Skin of body (tissue), 2 donors: ENCODE results near the gene HINFP. TPM values are rescaled to one million over a fixed set of nuclear protein-coding genes. Genes with fewer than 3 reads are reported as not detected.
"Not testable (repeated sequence)": the region's sequence is repeated elsewhere in the genome, so short reads cannot be mapped to it uniquely, and the experiment has no call there.

Source experiments
- DNase-seq: peaks from one replicate; lab custom pipeline; 2025; lab: John Stamatoyannopoulos, UW
- total RNA-seq: library from RNA; depleted of rRNA; stranded (reverse); fragments of >200 nt; gene quantifications from one replicate; pipeline ENCODE4 v1.2.3, GENCODE V29; 2014

Gene HINFP
- total RNA-seq, 1 donor from 2014 or later, result 14.3 TPM

GRCh38 chr11:119117004-119117706 lies 4.2 kb upstream of the HINFP start:
- no peak for DNase-seq

- DNase-seq, result no peak
Measured at GRCh38 chr11:119118227-119118626, 3.2 kb upstream of the HINFP start.

GRCh38 chr11:119118946-119119345 lies 2.4 kb upstream of the HINFP start:
- no peak for DNase-seq

GRCh38 chr11:119120639-119121007 lies 757 bp upstream of the HINFP start:
- DNase-seq, result peak; percentile 21

GRCh38 chr11:119121811-119122124 lies 388 bp downstream of the HINFP start:
- no peak for DNase-seq

- no peak for DNase-seq
Measured at GRCh38 chr11:119125821-119126220, 4.4 kb downstream of the HINFP start.

GRCh38 chr11:119126675-119127268 lies 5.4 kb downstream of the HINFP start:
- DNase-seq, result no peak

GRCh38 chr11:119130662-119131061 lies 9.3 kb downstream of the HINFP start:
- DNase-seq, result no peak

- no peak for DNase-seq
Measured at GRCh38 chr11:119134389-119134978, 13.1 kb downstream of the HINFP start.

GRCh38 chr11:119139276-119139675 lies 17.9 kb downstream of the HINFP start:
- DNase-seq, result not testable (repeated sequence)

GRCh38 chr11:119144825-119145486 lies 23.6 kb downstream of the HINFP start:
- DNase-seq, result no peak

GRCh38 chr11:119145551-119145950 lies 24.2 kb downstream of the HINFP start:
- no peak for DNase-seq

- no peak for DNase-seq
Measured at GRCh38 chr11:119147604-119148333, 26.4 kb downstream of the HINFP start.

- no peak for DNase-seq
Measured at GRCh38 chr11:119148720-119149017, 27.3 kb downstream of the HINFP start.

- no peak for DNase-seq
Measured at GRCh38 chr11:119149018-119149785, 27.8 kb downstream of the HINFP start, which contains the start of gene ABCG4. ABCG4 (plus strand) TSS chr11:119149052; CDS start chr11:119149966, 914 bp downstream.

GRCh38 chr11:119149786-119150275 lies 28.5 kb downstream of the HINFP start:
- no peak for DNase-seq

GRCh38 chr11:119152043-119152442 lies 30.7 kb downstream of the HINFP start:
- DNase-seq, result no peak

GRCh38 chr11:119152604-119153003 lies 31.2 kb downstream of the HINFP start:
- DNase-seq, result no peak

- no peak for DNase-seq
Measured at GRCh38 chr11:119153049-119153818, 31.9 kb downstream of the HINFP start.

GRCh38 chr11:119154178-119154577 lies 32.8 kb downstream of the HINFP start:
- DNase-seq, result no peak
